Epithelial cell of proximal tubule (primary cell): ENCODE data around the gene PLA2G2F. TPM values are rescaled to one million over a fixed set of nuclear protein-coding genes. Genes with fewer than 3 reads are reported as not detected.

Source experiments
- DNase-seq: peaks from one replicate; pipeline ENCODE4 v3.0.0-alpha.2; 2011; ENCODE audit warnings: low read depth
- H3K4me3 ChIP-seq: 2 replicates; pipeline ENCODE4 v1.5.1; 2011; ENCODE audit warnings: low read depth, mild to moderate bottlenecking, low read length
- total RNA-seq: library from RNA; depleted of rRNA; stranded (reverse); fragments of >200 nt; gene quantifications from 2 replicates; pipeline ENCODE4 v1.2.3, GENCODE V29; 2015
- TF ChIP-seq, protein P1 (sequence below): conservative IDR thresholded peaks from 2 replicates; pipeline ENCODE4 v1.5.1; 2012; ENCODE audit warnings: low read depth, mild to moderate bottlenecking, low read length

The PLA2G2F gene
- total RNA-seq, 1 donor from 2014 or later = 4.2 TPM

DNA sequence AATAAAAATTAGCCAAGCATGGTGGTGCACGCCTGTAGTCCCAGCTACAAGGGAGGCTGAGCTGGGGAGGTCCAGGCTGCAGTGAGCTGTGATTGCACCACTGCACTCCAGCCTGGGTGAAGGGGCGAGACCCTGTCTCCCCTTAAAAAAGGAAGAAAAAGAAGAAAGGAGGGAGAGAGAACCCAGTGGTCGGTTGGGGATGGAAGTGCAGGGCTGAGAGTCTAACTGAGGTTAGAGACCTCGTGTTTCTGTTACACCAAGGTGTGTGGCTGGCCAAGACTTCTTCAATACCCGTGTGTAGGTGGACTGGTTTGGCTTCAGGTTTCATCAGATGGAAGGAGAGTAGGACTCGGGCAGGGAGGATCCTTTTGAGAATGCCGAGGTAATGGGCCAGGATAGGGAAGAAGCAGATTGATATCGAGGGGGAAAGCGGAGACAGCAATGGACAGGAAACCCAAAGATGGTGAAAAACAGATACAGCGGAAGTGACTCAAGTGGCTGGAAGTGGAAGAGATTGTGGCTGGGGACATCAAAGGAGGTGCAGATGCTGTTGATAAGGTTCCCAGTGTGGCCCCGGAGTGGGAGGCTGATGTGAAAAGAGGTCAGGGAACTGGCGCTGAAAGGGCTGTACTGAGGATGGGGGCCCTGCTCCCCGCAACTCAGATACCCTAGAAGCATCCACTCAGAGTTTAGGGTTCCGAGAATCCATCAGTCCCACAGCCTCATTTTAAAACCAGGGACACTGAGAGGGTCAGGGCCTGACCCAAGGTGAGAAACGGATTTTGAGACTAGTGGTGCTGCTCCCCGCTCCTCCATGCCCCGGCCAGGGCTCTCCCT lies 46.1 kb downstream of the PLA2G2F start:
- H3K4me3 ChIP-seq = peak overlapping the region; percentile 76
- TF ChIP-seq, protein P1, sequence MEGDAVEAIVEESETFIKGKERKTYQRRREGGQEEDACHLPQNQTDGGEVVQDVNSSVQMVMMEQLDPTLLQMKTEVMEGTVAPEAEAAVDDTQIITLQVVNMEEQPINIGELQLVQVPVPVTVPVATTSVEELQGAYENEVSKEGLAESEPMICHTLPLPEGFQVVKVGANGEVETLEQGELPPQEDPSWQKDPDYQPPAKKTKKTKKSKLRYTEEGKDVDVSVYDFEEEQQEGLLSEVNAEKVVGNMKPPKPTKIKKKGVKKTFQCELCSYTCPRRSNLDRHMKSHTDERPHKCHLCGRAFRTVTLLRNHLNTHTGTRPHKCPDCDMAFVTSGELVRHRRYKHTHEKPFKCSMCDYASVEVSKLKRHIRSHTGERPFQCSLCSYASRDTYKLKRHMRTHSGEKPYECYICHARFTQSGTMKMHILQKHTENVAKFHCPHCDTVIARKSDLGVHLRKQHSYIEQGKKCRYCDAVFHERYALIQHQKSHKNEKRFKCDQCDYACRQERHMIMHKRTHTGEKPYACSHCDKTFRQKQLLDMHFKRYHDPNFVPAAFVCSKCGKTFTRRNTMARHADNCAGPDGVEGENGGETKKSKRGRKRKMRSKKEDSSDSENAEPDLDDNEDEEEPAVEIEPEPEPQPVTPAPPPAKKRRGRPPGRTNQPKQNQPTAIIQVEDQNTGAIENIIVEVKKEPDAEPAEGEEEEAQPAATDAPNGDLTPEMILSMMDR = no peak

GRCh38 chr1:20185834-20186782 lies 47.0 kb downstream of the PLA2G2F start, which contains the start of the genes PLA2G2C and UBXN10:
Gene PLA2G2C (minus strand): TSS chr1:20186518. CDS start chr1:20177363, 9,155 bp downstream.
Gene UBXN10 (plus strand): TSS chr1:20186096. CDS start chr1:20190562, 4,466 bp downstream.
- DNase-seq = no peak
- peak within 1 kb of the TSS; percentile 76 for H3K4me3 ChIP-seq
- TF ChIP-seq, protein P1 = no peak

More for the DNA sequence above, 46.1 kb downstream of the PLA2G2F start:
- DNase-seq = no peak

GRCh38 chr1:20187103-20187812 lies 48.1 kb downstream of the PLA2G2F start:
- DNase-seq = no peak
- H3K4me3 ChIP-seq = peak overlapping the region; percentile 76
- TF ChIP-seq, protein P1 = no peak

DNA sequence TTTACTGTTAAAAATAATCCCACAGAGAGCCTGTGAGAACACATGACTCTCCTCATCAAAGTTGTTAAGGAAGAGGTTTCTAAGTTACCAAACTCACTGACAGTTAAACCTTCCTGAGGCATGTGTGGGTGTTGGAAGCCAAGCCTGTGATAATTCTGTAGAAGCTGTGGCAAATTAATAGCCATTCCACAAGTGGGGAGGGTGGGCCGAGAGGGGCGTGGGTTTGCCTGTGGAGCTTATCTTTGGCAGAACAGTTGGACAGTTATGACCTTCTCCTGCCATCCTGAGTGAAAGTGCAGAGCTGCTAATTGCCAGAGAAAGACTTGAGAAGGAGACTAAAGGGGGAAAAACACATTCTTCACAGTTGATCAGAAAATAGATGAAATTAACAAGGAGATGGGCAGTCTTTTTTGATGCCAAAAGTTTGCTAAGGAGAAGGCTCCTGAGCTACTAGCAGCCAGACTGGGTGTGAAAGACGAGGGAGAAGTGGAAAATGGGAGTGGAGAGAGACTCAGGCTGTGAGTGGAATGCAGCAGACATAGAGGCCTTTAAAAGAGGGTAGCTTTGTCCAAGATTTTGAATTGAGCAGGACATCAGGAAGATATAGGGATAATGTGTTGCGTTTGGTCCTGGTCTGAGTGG lies 48.8 kb downstream of the PLA2G2F start:
- TF ChIP-seq, protein P1 = no peak
- no peak for DNase-seq
- H3K4me3 ChIP-seq = no peak overlapping the region

- TF ChIP-seq, protein P1 = no peak
- no peak overlapping the region for H3K4me3 ChIP-seq
- no peak for DNase-seq
Observed at GRCh38 chr1:20188455-20188817, 49.3 kb downstream of the PLA2G2F start.

- no peak overlapping the region for H3K4me3 ChIP-seq
- TF ChIP-seq, protein P1 = no peak
- DNase-seq = no peak
Observed at GRCh38 chr1:20189664-20190063, 50.5 kb downstream of the PLA2G2F start.
